ENCODE data around the gene PRUNE2. TPM values are rescaled to one million over a fixed set of nuclear protein-coding genes. Genes with fewer than 3 reads are reported as not detected.

The PRUNE2 gene
- total and polyA plus RNA-seq, 2 of the 8 experiments (the other 6 are each of a cell fraction or from before 2014, with no cell fraction given), result 5.5 to 13.3 TPM

- CTCF ChIA-PET (ENCODE audit: partially characterized antibody), result interaction anchor here (0.8 kb wide), 1 partner anchor 728 kb away, joined by 3 read pairs; no protein-coding TSS in a partner anchor
Measured at GRCh38 chr9:76729116-76729515, 176.8 kb downstream of the PRUNE2 start.

More at GRCh38 chr9:76729116-76729515, 176.8 kb downstream of the PRUNE2 start:
- H4K5ac ChIP-seq (ENCODE audit: insufficient read length, low read depth, low read length), result no peak overlapping the region
- no peak for DNase-seq (ENCODE audit: low read depth in 1 of 2, low spot score in 2 of 2)
- no peak overlapping the region for H2BK5ac ChIP-seq (ENCODE audit: low read depth, low read length)
- H3K23ac ChIP-seq (ENCODE audit: insufficient read length), result no peak overlapping the region
- H3K4me3 ChIP-seq (ENCODE audit: extremely low read depth in 1 of 4, insufficient read depth in 2 of 4, low read depth in 3 of 4, low read length in 4 of 4), result no peak overlapping the region
- H3K79me1 ChIP-seq (ENCODE audit: low read depth, low read length), result no peaks in the 10 kb centered on the region
- no peak overlapping the region for H3K27ac ChIP-seq (ENCODE audit: low read depth, low read length)
- no peaks in the 10 kb centered on the region for H3K9me3 ChIP-seq (ENCODE audit: insufficient read depth in 2 of 2, low read depth in 1 of 2, low read length in 1 of 2)
- no peak overlapping the region for H3K4ac ChIP-seq (replicated peaks; ENCODE audit: insufficient read length, low read depth, low read length)
- no peak overlapping the region for H2BK12ac ChIP-seq (ENCODE audit: low read depth, low read length)
- no peak overlapping the region for H2AFZ ChIP-seq (ENCODE audit: low read length)
- H2BK20ac ChIP-seq (ENCODE audit: low read length), result no peak overlapping the region
- H3K79me2 ChIP-seq (ENCODE audit: control insufficient read depth in 1 of 2, insufficient read depth in 2 of 2, low read length in 2 of 2), result no peaks in the 10 kb centered on the region
- no peaks in the 10 kb centered on the region for H3K4me1 ChIP-seq (replicated peaks in 1 of 4; ENCODE audit: control insufficient read depth in 3 of 4, insufficient read depth in 4 of 4, low read length in 3 of 4)
- no peak overlapping the region for H3K18ac ChIP-seq (ENCODE audit: extremely low read depth, low read length)
- no peak overlapping the region for H3K14ac ChIP-seq (ENCODE audit: insufficient read length)
- no peak overlapping the region for H3K4me2 ChIP-seq (ENCODE audit: insufficient read depth in 1 of 2, low read depth in 2 of 2, low read length in 2 of 2)
- no peak for TF ChIP-seq RBBP5 (IDR thresholded peaks at IDR 0.05; ENCODE audit: borderline replicate concordance, low read depth, low read length)
- no peak for TF ChIP-seq USF2 (IDR thresholded peaks at IDR 0.05; ENCODE audit: low read length)
- no peak for TF ChIP-seq HDAC6 (IDR thresholded peaks at IDR 0.05; ENCODE audit: low read depth, low read length)
- TF ChIP-seq ASH2L (IDR thresholded peaks at IDR 0.05; ENCODE audit: low read length), result no peak
- no peak for TF ChIP-seq EZH2 (IDR thresholded peaks at IDR 0.05; ENCODE audit: low read depth, low read length, severe bottlenecking)
- TF ChIP-seq BACH1 (IDR thresholded peaks at IDR 0.05; ENCODE audit: low read length), result no peak
- no peak for TF ChIP-seq RNF2 (IDR thresholded peaks at IDR 0.05; ENCODE audit: borderline replicate concordance, low read depth, low read length, missing control alignments, poor library complexity, severe bottlenecking)
- TF ChIP-seq SP4 (IDR thresholded peaks at IDR 0.05; ENCODE audit: low read length), result no peak
- no peak for TF ChIP-seq CREB1 (IDR thresholded peaks at IDR 0.05)
- no peak for TF ChIP-seq GABPA (IDR thresholded peaks at IDR 0.05; ENCODE audit: borderline replicate concordance, insufficient read depth, low read length)
- no peak for TF ChIP-seq ATF3 (IDR thresholded peaks at IDR 0.05; ENCODE audit: insufficient read depth, low read depth, low read length)
- H2AK5ac ChIP-seq (ENCODE audit: low read depth, low read length), result no peak overlapping the region
- 88% methylated on average over 3 of the region's 3 CpGs; no CpG with 5 or more reads in 1 of the 2 experiments for WGBS, 2 experiments (ENCODE audit: extremely low coverage in 1 of 2, insufficient coverage in 1 of 2, insufficient read length in 1 of 2, insufficient replicate concordance in 2 of 2, low coverage in 1 of 2, low lambda C conversion rate in 2 of 2, missing lambda C conversion rate in 1 of 2)
- H3K36me3 ChIP-seq (ENCODE audit: control insufficient read depth in 2 of 4, insufficient read depth in 4 of 4, low read length in 3 of 4), result no peaks in the 10 kb centered on the region
- H3K9ac ChIP-seq (replicated peaks in 1 of 4; ENCODE audit: extremely low read depth in 1 of 4, low read depth in 3 of 4, low read length in 3 of 4), result no peak overlapping the region
- H3K27me3 ChIP-seq (replicated peaks in 1 of 4; ENCODE audit: control insufficient read depth in 3 of 4, extremely low read depth in 1 of 4, insufficient read depth in 3 of 4, low read length in 3 of 4), result no peaks in the 10 kb centered on the region
- no peak for FAIRE-seq
- POLR2A ChIA-PET (ENCODE audit: partially characterized antibody), result no interaction called here
- no peak overlapping the region for H3K56ac ChIP-seq (replicated peaks; ENCODE audit: insufficient read length, low read depth, low read length)
- H4K91ac ChIP-seq (replicated peaks; ENCODE audit: insufficient read length, low read length), result no peak overlapping the region
- no peaks in the 10 kb centered on the region for H3K23me2 ChIP-seq (ENCODE audit: low read depth, low read length)
- no peak overlapping the region for H4K8ac ChIP-seq (ENCODE audit: extremely low read depth, insufficient read depth, low read length)
- H2BK15ac ChIP-seq (ENCODE audit: low read length), result no peak overlapping the region
- no peak overlapping the region for H2BK120ac ChIP-seq (replicated peaks; ENCODE audit: low read depth, low read length)
- H4K20me1 ChIP-seq (replicated peaks in 1 of 2; ENCODE audit: control insufficient read depth in 1 of 2, insufficient read depth in 2 of 2, low read length in 2 of 2), result no peaks in the 10 kb centered on the region

All from H1 (cell line).